Amygdala (tissue), 56 donors: ENCODE measurements around the gene ESM1.
"Not testable (repeated sequence)": the region's sequence is repeated elsewhere in the genome, so short reads cannot be mapped to it uniquely, and the experiment has no call there.

Source experiments
- DNase-seq, 56 donors: peaks; one replicate each; lab custom pipeline; 2025; lab: John Stamatoyannopoulos, UW

ESM1 gene, protein sequence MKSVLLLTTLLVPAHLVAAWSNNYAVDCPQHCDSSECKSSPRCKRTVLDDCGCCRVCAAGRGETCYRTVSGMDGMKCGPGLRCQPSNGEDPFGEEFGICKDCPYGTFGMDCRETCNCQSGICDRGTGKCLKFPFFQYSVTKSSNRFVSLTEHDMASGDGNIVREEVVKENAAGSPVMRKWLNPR

DNA sequence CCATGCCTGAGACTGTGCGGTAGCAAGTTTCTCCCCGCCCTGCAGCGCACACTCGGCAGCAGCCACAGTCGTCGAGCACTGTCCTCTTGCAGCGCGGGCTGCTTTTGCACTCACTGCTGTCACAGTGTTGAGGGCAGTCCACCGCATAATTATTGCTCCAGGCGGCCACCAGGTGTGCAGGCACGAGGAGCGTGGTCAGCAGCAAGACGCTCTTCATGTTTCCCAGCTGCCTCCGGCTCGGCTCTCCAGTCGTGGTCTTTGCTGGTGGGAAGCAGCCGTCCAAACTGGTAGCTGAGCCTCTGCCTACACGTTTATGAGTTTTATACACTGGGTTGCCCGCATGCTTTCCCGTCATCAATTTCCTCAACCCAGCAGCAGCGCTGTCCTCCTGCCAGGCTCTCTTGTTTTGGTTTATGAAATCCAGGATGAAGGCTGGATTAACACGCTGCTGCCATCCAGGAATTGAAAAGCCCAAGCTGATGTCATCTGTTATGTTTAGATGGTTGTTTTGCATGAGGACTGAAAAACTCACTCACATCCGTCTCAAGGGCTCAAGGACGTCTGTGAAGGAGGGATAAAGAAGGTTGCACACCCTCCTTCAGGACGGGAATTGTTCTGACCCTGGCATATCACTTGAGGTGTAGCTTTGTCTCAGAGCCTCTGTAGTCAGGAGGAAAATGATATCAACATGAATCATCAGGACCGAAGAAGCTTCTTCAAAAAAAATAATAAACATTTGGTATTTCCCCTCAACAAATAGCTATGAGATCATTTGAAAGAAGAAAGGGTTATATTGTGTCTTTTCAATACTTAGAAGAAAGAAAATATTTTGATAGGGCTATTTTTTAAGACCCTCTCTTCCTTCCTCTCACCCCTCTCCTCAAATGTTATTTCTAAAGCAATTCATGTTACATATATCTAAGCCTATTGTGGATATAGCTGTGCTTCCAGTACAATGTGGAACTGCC lies at the start of gene ESM1:
Gene ESM1, minus strand, starts transcription at position 293 of the 968 bp plus-strand sequence. Its CDS starts 76 bp downstream, at position 217.
- DNase-seq = no peak

DNA sequence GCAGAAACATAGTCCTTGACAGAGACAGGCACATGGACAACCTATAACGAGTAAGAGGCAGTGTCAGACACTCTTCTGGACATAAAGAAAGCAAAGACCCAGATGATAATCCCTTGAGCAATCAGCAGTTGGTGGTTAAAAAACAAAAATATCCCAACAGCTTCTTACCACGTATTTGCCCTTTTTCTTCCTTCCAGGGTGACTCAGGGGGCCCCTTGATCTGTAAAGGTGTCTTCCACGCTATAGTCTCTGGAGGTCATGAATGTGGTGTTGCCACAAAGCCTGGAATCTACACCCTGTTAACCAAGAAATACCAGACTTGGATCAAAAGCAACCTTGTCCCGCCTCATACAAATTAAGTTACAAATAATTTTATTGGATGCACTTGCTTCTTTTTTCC lies 48.2 kb upstream of the ESM1 start:
- no peak for DNase-seq

DNA sequence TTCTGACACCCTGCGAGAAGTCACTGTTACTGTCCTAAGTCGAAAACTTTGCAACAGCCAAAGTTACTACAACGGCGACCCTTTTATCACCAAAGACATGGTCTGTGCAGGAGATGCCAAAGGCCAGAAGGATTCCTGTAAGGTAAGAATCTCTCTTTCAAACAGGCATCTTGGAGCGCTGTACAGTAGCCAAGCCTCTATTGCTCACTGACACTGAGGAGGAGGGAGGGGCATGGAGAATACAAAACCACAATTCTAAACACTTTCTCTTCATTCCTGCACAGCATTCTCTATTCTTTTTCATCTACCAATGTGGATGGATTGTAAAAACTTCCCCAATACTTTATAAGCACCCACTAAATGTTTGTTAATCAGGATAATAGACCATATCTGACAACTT lies 46.1 kb upstream of the ESM1 start:
- no peak for DNase-seq

DNA sequence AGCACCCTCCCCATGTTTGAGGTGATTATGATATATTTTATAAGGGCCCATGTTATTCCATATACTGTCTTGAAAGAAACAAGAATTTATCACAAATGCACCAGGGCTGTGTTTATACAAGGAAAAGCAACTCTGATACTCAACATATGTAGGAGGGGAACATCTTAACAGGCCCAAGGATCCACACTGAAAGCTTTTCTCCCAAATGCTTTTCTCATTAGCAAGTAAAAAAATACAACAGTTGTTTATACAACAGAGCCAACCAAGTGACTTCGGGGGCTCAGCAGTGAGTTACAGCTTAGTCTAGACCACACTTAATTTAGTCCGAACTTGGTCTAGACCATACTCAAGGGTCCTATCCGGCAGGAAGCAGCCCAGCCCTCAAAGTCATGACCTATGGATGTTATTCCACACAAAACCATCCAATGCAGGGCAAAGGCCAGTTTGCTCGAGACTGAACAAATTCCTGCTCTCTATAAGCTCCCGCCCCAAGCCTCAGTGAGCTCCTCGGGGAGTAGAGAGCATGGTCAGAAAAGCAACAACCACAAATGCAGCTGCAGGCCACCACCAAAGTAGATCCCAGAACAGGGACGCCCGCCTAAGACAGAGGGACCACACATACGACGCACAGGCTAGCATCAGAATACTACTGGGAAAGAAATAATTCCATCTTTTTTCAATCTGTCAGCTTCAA lies 45.4 kb upstream of the ESM1 start:
- no peak for DNase-seq

DNA sequence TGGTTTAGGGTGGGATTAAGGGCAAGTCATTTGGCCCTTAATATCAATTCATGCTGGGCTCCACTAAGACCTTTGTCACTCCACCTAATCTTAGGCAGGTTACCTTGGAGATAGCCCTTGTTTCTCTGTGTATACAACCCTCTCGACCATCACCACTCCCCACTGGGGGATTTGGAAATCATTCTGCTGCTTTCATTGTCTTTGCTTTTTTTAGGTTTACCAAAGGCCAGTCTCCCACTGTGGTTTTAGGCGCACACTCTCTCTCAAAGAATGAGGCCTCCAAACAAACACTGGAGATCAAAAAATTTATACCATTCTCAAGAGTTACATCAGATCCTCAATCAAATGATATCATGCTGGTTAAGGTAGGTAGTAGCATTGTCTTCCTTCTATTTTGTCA lies 44.8 kb upstream of the ESM1 start:
- DNase-seq = no peak

DNA sequence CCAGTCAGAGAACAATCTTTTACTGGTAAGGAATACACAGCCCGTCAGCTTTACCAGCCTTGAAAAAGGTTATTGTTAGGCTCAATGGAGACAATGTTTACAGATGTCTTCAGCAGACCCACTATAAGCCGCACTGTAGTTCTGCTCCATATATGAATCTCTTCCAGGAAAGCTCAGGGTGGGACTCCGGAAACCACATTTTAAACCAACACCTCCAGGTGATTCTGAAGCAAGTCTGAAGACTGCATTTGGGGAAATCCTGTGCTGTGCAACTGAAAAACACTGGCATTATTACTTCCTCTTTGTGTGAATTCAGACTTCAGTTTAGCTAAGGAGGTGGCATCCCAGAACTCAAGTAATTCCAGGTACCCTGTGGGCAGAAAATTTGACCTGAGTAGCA lies 42.2 kb upstream of the ESM1 start:
- no peak for DNase-seq

DNA sequence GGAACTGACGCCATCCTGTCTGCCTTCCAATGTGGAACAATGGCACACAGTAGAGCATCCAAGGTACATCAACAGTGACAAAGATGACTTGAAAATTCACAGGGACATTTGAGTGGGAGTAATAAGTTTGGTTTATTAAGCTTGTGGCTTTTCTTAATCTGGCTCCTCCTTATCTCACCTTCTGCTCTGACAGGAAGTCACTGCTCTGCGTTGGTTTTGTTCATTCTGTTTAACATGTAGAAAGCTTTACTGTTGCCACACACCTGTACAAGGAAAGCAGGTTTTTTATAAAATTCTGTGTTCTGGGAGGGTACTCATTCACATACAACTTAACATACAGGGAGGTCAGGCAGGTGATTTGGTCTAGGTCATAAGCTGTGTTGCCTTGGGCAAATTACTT lies 37.1 kb upstream of the ESM1 start:
- DNase-seq = no peak

DNA sequence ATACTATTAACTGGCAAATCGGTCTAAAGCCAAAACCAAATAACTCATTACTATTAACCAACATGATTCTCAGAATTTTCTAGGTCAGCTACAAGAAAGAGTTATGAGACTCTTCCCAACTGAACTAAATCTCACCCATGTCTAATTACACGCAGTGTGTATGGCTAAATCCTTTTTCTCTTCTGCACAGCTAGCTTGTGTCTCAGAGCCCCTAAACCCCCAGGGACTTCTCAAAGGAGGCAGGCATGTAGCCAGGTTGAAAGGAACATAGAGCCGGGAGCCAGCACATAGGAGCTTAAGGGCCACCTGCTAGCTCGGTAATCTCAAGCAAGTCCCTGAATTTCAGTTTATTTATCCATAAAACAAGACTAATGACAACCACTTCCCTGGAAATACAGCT lies 36.4 kb upstream of the ESM1 start:
- DNase-seq = no peak

DNA sequence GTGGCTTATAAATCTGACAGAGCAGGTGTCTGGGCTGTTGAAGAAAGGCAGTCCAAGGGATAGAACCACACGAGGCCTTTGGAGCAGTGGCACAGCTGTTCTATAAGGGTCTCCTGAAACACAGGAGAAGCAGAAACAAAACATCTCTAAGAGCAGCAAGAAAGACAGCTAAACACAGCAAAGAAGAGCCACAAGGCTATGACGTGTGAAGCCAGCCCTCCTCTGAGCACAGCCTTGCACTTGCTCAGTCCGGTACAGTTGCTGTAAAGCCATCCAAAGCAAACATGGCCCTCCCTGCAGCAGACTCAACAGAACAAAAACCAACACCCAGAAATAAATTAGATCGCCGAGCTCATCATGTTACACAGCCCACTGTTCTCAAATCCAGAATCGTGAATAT lies 36.0 kb upstream of the ESM1 start:
- DNase-seq = no peak

DNA sequence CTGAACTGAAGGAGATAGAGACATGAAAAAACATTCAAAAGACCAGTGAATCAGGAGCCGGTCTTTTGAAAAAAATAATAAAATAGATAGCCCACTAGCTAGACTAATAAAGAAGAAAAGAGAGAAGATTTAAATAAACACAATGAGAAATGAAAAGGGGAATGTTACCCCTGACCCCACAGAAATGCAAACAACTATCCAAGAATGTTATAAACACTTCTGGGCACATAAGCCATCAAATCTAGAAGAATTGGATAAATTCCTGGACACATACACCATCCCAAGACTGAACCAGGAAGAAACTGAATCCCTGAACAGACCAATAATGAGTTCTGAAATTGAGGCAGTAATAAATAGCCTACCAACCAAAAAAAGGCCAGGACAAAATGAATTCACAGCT lies 24.8 kb upstream of the ESM1 start:
- not testable (repeated sequence) for DNase-seq

DNA sequence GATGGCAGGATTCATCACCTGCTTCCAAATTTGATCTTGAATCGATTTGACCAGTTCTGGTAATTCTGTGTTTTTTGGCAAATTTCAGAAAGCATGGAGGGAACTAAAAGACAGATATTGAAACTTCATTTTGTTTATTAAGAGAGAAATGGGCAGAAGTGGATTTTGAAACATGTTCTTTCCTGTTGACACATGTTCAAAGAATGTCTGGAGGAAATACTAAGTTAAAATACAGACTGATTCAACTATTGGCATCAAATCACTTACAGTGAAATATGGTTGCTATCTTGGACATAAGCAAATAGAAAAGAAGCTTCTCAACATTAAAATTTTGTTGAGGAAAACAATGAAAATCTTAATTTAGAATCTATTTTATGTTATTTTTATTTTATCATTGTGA lies 19.3 kb upstream of the ESM1 start:
- DNase-seq = no peak

DNA sequence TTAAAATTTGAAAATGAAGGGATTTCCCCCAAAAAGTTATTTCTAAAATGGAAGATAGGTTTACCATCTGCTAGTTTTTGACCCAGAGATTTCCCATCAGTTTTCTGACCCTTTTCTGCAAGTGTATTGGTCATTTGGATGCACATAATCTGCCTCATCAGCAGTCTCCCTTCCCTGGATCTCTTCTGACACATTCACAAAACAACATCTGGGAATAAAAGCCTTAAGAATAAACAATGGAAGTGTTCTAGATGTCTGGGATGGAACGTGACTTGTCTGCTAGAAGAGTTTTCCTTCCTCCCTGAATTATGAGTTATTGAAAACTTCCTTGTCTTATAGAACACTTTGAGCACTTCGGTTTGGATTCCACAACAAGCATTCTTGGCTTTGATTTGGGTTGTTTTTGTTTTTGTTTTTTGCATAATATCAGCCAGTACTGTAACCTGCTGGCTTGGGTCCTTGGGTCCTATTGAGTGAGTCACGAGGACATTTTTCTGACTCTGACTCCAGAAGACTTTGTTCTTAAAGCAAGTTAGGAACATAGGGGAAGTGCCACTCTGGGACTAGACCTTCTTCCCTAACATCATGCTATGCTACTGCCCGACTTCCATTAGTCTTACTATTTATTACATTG lies 18.2 kb upstream of the ESM1 start:
- DNase-seq = no peak

DNA sequence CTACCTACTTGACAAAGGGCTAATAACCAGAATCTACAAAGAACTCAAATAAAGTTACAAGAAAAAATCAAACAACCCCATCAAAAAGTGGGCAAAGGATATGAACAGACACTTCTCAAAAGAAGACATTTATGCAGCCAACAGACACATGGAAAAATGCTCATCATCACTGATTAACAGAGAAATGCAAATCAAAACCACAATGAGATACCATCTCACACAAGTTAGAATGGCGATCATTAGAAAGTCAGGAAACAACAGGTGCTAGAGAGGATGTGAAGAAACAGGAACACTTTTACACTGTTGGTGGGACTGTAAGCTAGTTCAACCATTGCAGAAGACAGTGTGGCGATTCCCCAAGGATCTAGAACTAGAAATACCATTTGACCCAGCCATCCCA lies 16.8 kb upstream of the ESM1 start:
- DNase-seq = not testable (repeated sequence)

DNA sequence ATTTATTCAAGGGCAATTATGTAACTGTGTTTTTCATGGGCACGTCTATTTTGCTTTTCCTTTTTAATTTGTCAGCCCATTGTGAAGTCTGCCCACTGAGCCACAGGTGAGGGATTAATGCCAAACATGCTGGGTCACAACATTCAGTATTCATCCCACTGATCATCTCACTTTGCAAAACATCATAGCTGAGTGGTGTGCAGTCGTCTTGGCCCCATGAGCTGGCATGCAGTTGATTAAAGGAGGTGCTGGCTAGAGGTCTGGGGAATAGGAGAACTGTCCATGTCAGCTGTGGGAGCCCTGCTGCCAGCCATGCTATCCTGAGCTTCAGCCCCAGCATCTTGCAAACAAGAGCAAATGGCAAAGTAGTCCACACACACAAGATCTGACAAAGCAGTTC lies 11.7 kb upstream of the ESM1 start:
- DNase-seq = no peak

DNA sequence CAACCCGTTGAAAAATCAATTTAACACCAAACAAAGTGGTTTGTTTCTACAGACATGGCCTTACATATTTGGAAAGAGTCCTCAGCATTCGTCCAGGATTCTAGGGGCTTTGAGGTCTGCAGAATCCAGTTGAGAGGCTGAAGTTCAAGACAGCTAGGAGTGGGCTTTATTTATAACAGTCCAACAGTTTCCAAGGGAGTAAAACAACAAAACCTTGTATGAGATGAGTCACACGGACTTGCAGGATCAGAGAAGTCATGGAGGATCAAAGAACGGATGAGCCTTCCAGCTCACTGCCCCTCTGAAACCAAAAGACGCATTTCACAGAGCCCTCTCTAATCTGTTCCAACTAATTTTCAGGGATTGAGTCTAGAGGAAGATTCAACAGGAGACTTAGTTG lies 11.1 kb upstream of the ESM1 start:
- DNase-seq = no peak

DNA sequence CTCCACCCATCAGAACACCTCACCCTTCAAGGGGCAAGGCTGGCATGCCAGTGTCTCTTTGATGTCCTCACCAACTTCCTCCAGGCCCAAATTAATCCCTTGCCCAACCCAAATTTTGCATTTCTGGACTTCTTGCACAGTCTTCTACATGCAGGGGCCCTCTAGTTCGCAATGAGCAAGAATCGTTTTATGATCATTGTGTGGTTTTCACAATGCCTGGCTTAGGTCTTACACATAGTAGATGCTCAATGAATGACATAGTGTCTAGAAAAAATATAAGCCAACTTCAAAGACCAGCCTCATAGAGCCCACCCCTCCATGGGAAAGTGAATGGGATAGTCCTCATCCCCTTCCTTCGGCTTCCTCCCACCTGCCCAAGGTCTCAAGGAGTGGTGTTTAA lies 9.8 kb upstream of the ESM1 start:
- no peak for DNase-seq

DNA sequence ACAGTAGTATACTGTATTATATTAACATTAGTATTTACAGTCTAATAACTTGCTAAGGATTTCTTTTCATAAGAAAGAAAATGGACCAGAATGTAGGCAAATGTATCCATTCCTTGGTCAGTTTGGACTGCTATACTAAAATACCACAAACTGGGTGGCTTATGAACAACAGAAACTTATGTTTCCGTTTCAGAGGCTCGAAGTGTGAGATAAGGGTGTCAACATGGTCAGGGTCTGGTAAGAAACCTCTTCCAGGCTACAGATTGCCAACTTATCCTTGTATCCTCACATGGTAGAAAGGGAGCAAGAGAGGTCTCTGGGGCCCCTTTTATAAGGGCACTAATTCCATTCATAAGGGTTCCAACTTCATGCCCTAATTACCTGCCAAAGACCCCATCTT lies 9.2 kb upstream of the ESM1 start:
- DNase-seq = no peak

DNA sequence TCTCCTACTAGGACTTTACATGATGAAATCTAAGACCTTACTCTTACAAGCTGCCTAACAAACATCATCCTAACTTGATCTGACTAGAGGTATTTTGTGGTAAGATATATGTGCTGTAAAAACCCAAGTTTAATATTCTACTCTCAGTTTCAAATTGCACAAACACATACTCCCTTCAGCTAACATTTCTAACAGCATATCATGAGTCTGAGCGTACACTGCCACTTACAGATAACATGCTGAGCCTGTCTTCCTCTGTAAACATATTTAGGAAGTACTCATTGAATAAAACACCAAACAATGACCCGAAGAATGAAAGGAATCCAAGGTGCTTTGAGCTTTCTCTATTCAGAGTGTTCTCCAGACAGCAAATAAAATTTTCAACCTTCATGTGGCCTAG lies 7.9 kb upstream of the ESM1 start:
- no peak for DNase-seq

DNA sequence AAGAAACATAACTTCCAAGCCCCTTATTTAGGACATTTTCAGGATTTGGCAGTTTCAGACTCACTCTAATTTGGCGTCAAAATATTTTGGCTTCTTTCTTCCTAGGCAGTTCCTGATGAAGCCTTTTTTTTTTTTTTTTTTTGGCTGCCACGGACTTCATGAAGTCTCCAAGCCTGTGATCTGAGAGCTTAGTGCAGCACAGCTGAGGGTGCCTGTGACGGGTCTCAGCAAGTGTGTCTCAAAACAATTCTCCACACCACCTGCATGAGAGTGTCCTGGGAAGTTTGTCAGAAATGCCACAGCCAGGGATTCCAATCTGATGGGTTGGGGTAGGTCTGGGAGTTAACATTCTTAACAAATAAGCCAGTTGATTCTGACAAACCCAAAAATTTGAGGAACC lies 6.0 kb upstream of the ESM1 start:
- no peak for DNase-seq

DNA sequence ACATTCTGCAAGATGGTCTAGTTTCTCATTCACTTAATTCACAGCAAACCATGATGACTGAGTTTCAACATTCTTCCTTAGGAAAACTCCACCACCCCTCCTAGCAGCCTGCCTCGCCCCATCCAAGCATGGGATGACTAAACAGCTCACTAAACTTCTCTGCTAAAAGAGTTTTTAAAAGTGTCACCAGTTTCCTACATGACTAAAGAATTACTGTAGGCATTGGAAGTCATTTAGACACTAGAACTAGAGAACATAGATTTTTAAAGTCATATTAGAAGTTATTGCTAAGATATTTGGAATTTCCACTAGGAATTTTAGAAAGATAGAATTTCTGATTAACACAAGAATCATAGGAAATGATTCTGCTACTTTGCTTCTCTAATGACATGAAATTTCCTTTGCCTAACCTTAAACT lies 5.5 kb upstream of the ESM1 start:
- DNase-seq = no peak

DNA sequence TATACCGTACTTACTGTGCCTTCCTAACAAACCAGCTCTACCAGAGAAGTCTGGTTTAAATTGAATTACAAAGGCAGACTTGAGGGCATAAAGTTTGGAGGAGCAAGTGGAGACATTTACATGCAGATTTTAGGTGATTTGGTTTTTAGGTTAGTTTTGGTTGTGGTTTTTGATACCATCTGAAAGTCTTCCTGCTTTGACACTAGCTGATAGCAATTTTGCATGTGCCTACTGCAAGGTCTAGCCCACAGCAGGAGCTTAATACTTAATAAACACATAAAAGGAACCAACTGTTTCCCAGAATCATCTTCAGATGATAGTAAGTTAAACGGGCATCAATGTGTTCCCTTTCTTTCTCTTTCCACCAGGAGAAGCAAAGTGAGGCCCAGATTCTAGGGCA lies 3.4 kb upstream of the ESM1 start:
- DNase-seq = no peak
